HEK293 (cell line): ENCODE results near the gene KIAA1755.
A peak's percentile ranks its signal among the peaks of the same experiment; 100 is the strongest.

Experiments used
- CTCF ChIA-PET: fragments of 350-600 bp; formaldehyde crosslinking; extraction: SDS; loops from one replicate; lab custom pipeline; 2021; ENCODE audit warnings: antibody characterized with exemption; lab: Yijun Ruan, JAX
- POLR2A ChIA-PET: fragments of 300-600 bp; formaldehyde crosslinking; extraction: SDS; loops from one replicate; lab custom pipeline; 2020; ENCODE audit warnings: antibody characterized with exemption, inconsistent platforms; lab: Yijun Ruan, JAX
- H3K27ac ChIP-seq: fragments of 200-500 bp; sonication (Bioruptor generic); 2 replicates; pipeline ENCODE4 v1.5.1; 2014; ENCODE audit warnings: low read depth, low read length, control low read depth, inconsistent platforms; ENCODE audit errors: extremely low read depth
- H3K36me3 ChIP-seq, 2 experiments: fragments of 200-500 bp in 1 of 2; sonication (Bioruptor generic) in 1 of 2; 1 replicate in 1 of 2; 2 replicates in 1 of 2; pipeline ENCODE4 v1.5.1; 2014 to 2017; ENCODE audit warnings: inconsistent platforms in 2 of 2, low read length in 2 of 2; ENCODE audit not compliant: control insufficient read depth in 2 of 2, insufficient read depth in 1 of 2
- H3K4me1 ChIP-seq: fragments of 200-500 bp; sonication (Bioruptor generic); 2 replicates; pipeline ENCODE4 v1.5.1; 2014; ENCODE audit warnings: mild to moderate bottlenecking, low read length, inconsistent platforms; ENCODE audit not compliant: control insufficient read depth, insufficient read depth
- H3K4me3 ChIP-seq: 2 replicates; pipeline ENCODE4 v1.5.1; 2011; ENCODE audit warnings: low read depth, mild to moderate bottlenecking, control low read depth, low read length, moderate library complexity
- H3K9me3 ChIP-seq: fragments of 200-500 bp; sonication (Bioruptor generic); 2 replicates; pipeline ENCODE4 v1.5.1; 2014; ENCODE audit warnings: low read depth, low read length, inconsistent platforms; ENCODE audit not compliant: control insufficient read depth, insufficient read depth
- YY2 ChIP-seq: fragments of 450-650 bp; formaldehyde crosslinking; IDR thresholded peaks from 2 replicates; pipeline ENCODE4 v1.5.1; 2016; ENCODE audit warnings: missing biosample characterization, missing genetic modification characterization
- ZNF133 ChIP-seq: fragments of 450-650 bp; formaldehyde crosslinking; IDR thresholded peaks from 2 replicates; pipeline ENCODE4 v1.5.1; 2016; ENCODE audit warnings: missing biosample characterization, missing genetic modification characterization
- ZNF2 ChIP-seq: fragments of 450-650 bp; formaldehyde crosslinking; IDR thresholded peaks from 2 replicates; pipeline ENCODE4 v1.5.1; 2016; ENCODE audit warnings: missing biosample characterization, missing genetic modification characterization
- ZNF211 ChIP-seq: fragments of 450-650 bp; formaldehyde crosslinking; IDR thresholded peaks from 2 replicates; pipeline ENCODE4 v1.5.1; 2016; ENCODE audit warnings: low read depth, missing biosample characterization, missing genetic modification characterization
- ZNF24 ChIP-seq: fragments of 450-650 bp; formaldehyde crosslinking; IDR thresholded peaks from 2 replicates; pipeline ENCODE4 v1.5.1; 2016; ENCODE audit warnings: missing biosample characterization, missing genetic modification characterization
- ZNF324 ChIP-seq: fragments of 450-650 bp; formaldehyde crosslinking; IDR thresholded peaks from 2 replicates; pipeline ENCODE4 v1.5.1; 2016; ENCODE audit warnings: missing biosample characterization, missing genetic modification characterization
- ZNF48 ChIP-seq: fragments of 450-650 bp; formaldehyde crosslinking; IDR thresholded peaks from 2 replicates; pipeline ENCODE4 v1.5.1; 2016; ENCODE audit warnings: missing biosample characterization, missing genetic modification characterization
- ZNF600 ChIP-seq: fragments of 450-650 bp; formaldehyde crosslinking; IDR thresholded peaks from 2 replicates; pipeline ENCODE4 v1.5.1; 2016; ENCODE audit warnings: missing biosample characterization, missing genetic modification characterization
- ZNF621 ChIP-seq: fragments of 450-650 bp; formaldehyde crosslinking; IDR thresholded peaks from 2 replicates; pipeline ENCODE4 v1.5.1; 2017; ENCODE audit warnings: missing biosample characterization, missing genetic modification characterization
- ZNF654 ChIP-seq: fragments of 450-650 bp; formaldehyde crosslinking; IDR thresholded peaks from 2 replicates; pipeline ENCODE4 v1.5.1; 2016; ENCODE audit warnings: low read depth, missing biosample characterization, missing genetic modification characterization
- TF ChIP-seq, protein P1 (sequence below): fragments of 450-650 bp; formaldehyde crosslinking; conservative IDR thresholded peaks from 2 replicates; pipeline ENCODE4 v1.5.1; 2016; ENCODE audit warnings: low read depth, missing biosample characterization, missing genetic modification characterization
- TF ChIP-seq, protein P2 (sequence below): fragments of 450-650 bp; formaldehyde crosslinking; IDR thresholded peaks from 2 replicates; pipeline ENCODE4 v1.5.1; 2017; ENCODE audit warnings: missing biosample characterization, missing genetic modification characterization
- TF ChIP-seq, protein P3 (sequence below): fragments of 450-650 bp; formaldehyde crosslinking; IDR thresholded peaks from 2 replicates; pipeline ENCODE4 v1.5.1; 2016; ENCODE audit warnings: missing biosample characterization, missing genetic modification characterization, borderline replicate concordance
- TF ChIP-seq, protein P4 (sequence below): fragments of 450-650 bp; formaldehyde crosslinking; IDR thresholded peaks from 2 replicates; pipeline ENCODE4 v1.5.1; 2016; ENCODE audit warnings: missing biosample characterization, missing genetic modification characterization
- TF ChIP-seq, protein P5 (sequence below): fragments of 450-650 bp; formaldehyde crosslinking; IDR thresholded peaks from 2 replicates; pipeline ENCODE4 v1.5.1; 2016; ENCODE audit warnings: missing biosample characterization, missing genetic modification characterization, borderline replicate concordance
- TF ChIP-seq, protein P6 (sequence below): fragments of 450-650 bp; formaldehyde crosslinking; conservative IDR thresholded peaks from 2 replicates; pipeline ENCODE4 v1.5.1; 2016; ENCODE audit warnings: low read depth, missing biosample characterization, missing genetic modification characterization

The KIAA1755 gene

DNA sequence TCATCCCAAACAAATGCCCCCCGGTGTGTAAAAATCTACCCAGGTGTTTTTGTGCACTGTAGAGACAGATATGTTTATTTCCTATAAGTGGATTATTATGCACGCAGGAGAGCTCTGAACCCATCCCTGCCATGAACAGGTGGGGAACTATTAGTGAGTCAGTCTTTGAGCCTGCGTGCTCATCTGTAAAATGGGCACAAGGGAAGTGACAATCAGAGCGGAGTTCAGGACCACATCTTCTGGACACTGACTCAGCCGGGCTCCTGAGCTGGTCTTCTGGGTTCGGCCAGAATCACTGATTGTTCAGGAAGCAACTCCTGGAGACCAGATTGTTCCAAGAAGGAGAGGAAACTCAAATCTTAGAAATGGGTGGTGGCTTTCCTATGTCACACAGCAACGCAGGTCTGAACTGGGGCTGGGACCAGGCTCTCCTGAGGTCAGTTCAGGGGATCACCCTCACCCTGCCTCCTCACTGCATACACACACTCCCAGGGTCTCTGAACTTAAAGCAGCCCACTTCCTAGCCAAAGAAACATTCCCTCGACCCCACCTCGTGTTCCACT is 68.1 kb downstream of the KIAA1755 start (continued):
- TF ChIP-seq ZNF654 (tag by site-specific recombination) (no peak), ZNF211 (tag by site-specific recombination) (no peak), ZNF621 (no peak)
- TF ChIP-seq, protein P1, sequence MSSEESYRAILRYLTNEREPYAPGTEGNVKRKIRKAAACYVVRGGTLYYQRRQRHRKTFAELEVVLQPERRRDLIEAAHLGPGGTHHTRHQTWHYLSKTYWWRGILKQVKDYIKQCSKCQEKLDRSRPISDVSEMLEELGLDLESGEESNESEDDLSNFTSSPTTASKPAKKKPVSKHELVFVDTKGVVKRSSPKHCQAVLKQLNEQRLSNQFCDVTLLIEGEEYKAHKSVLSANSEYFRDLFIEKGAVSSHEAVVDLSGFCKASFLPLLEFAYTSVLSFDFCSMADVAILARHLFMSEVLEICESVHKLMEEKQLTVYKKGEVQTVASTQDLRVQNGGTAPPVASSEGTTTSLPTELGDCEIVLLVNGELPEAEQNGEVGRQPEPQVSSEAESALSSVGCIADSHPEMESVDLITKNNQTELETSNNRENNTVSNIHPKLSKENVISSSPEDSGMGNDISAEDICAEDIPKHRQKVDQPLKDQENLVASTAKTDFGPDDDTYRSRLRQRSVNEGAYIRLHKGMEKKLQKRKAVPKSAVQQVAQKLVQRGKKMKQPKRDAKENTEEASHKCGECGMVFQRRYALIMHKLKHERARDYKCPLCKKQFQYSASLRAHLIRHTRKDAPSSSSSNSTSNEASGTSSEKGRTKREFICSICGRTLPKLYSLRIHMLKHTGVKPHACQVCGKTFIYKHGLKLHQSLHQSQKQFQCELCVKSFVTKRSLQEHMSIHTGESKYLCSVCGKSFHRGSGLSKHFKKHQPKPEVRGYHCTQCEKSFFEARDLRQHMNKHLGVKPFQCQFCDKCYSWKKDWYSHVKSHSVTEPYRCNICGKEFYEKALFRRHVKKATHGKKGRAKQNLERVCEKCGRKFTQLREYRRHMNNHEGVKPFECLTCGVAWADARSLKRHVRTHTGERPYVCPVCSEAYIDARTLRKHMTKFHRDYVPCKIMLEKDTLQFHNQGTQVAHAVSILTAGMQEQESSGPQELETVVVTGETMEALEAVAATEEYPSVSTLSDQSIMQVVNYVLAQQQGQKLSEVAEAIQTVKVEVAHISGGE (tag by site-specific recombination) = no peak

DNA sequence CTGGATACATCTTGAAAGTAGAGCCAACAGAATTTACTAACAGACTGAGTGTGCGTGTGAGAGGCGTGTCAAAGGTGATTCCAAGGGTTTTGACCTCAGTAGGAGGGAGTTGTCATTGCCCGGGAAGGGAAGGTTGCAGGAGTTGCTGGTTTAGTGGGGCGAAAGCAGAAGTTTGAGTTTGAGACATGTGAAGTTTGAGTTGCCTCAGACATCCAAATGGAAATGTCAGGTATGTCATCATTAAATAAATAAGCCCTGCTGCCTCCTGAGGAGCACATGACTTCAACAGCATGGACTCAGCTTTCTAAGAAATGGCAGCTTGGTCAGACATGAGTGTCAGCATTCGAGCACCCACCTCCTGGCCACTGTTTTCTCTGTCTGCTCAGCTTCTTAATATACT is 68.9 kb downstream of the KIAA1755 start:
- Histone ChIP-seq H3K36me3 (no peaks in the 10 kb centered on the region), H3K27ac (no peak overlapping the region)
- CTCF ChIA-PET = interaction anchor here (1.3 kb wide), 2 partner anchors 9 to 32 kb away, joined by 3 to 9 read pairs; no protein-coding TSS in a partner anchor
- TF ChIP-seq ZNF324 (tag by site-specific recombination) = no peak
- TF ChIP-seq ZNF24 (tag by site-specific recombination) = no peak
- no peak for TF ChIP-seq ZNF133 (tag by site-specific recombination)
- TF ChIP-seq ZNF600 (tag by site-specific recombination) = peak; percentile 64
- peak; percentile 46; the same call in 1 of the 2 replicates for TF ChIP-seq YY2
- TF ChIP-seq, protein P2, sequence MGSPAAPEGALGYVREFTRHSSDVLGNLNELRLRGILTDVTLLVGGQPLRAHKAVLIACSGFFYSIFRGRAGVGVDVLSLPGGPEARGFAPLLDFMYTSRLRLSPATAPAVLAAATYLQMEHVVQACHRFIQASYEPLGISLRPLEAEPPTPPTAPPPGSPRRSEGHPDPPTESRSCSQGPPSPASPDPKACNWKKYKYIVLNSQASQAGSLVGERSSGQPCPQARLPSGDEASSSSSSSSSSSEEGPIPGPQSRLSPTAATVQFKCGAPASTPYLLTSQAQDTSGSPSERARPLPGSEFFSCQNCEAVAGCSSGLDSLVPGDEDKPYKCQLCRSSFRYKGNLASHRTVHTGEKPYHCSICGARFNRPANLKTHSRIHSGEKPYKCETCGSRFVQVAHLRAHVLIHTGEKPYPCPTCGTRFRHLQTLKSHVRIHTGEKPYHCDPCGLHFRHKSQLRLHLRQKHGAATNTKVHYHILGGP = peak; percentile 88
- TF ChIP-seq, protein P3, sequence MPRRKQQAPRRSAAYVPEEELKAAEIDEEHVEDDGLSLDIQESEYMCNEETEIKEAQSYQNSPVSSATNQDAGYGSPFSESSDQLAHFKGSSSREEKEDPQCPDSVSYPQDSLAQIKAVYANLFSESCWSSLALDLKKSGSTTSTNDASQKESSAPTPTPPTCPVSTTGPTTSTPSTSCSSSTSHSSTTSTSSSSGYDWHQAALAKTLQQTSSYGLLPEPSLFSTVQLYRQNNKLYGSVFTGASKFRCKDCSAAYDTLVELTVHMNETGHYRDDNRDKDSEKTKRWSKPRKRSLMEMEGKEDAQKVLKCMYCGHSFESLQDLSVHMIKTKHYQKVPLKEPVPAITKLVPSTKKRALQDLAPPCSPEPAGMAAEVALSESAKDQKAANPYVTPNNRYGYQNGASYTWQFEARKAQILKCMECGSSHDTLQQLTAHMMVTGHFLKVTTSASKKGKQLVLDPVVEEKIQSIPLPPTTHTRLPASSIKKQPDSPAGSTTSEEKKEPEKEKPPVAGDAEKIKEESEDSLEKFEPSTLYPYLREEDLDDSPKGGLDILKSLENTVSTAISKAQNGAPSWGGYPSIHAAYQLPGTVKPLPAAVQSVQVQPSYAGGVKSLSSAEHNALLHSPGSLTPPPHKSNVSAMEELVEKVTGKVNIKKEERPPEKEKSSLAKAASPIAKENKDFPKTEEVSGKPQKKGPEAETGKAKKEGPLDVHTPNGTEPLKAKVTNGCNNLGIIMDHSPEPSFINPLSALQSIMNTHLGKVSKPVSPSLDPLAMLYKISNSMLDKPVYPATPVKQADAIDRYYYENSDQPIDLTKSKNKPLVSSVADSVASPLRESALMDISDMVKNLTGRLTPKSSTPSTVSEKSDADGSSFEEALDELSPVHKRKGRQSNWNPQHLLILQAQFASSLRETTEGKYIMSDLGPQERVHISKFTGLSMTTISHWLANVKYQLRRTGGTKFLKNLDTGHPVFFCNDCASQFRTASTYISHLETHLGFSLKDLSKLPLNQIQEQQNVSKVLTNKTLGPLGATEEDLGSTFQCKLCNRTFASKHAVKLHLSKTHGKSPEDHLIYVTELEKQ (tag by site-specific recombination) = no peak
- TF ChIP-seq, all 188 proteins: peak for 3
- POLR2A ChIA-PET = no interaction called here
- Histone ChIP-seq H3K4me1 (no peaks in the 10 kb centered on the region), H3K9me3 (no peaks in the 10 kb centered on the region), H3K4me3 (no peak overlapping the region)

DNA sequence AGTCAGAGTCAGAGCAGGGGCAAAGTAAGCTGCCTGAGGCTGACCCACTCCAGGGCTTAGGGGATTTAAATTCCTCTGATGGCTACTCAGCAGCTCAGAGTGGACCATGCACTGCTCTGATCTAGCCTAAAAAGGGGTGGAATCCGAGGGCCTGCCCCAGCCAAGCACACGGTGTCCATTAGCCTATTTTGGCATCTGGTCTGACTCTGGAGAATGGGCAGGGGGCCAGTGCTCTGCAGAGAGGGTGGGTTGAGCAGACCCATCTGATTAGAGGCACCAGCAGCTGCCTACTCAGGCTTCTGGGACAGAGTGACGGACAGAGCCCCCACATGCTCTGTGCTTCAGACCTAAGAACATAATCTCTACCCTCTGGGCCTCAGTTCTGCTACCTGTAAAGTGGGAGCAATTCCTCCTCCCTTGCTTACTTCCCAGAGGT is 69.6 kb downstream of the KIAA1755 start:
- Histone ChIP-seq H3K9me3 (no peaks in the 10 kb centered on the region), H3K27ac (no peak overlapping the region), H3K4me3 (no peak overlapping the region), H3K36me3 (no peaks in the 10 kb centered on the region), H3K4me1 (no peaks in the 10 kb centered on the region)
- ChIA-PET CTCF (interaction anchor here (0.6 to 1.6 kb wide), 5 partner anchors 26 to 150 kb away, joined by 3 to 7 read pairs (median 3); partner anchors contain the start of gene TGM2), POLR2A (no interaction called here)
- TF ChIP-seq, protein P4, sequence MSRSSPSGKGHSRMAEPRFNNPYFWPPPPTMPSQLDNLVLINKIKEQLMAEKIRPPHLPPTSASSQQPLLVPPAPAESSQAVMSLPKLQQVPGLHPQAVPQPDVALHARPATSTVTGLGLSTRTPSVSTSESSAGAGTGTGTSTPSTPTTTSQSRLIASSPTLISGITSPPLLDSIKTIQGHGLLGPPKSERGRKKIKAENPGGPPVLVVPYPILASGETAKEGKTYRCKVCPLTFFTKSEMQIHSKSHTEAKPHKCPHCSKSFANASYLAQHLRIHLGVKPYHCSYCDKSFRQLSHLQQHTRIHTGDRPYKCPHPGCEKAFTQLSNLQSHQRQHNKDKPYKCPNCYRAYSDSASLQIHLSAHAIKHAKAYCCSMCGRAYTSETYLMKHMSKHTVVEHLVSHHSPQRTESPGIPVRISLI (tag by site-specific recombination) = no peak
- TF ChIP-seq, protein P5, sequence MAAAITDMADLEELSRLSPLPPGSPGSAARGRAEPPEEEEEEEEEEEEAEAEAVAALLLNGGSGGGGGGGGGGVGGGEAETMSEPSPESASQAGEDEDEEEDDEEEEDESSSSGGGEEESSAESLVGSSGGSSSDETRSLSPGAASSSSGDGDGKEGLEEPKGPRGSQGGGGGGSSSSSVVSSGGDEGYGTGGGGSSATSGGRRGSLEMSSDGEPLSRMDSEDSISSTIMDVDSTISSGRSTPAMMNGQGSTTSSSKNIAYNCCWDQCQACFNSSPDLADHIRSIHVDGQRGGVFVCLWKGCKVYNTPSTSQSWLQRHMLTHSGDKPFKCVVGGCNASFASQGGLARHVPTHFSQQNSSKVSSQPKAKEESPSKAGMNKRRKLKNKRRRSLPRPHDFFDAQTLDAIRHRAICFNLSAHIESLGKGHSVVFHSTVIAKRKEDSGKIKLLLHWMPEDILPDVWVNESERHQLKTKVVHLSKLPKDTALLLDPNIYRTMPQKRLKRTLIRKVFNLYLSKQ (tag by site-specific recombination) = no peak
- no peak for TF ChIP-seq ZNF2
- TF ChIP-seq, protein P6, sequence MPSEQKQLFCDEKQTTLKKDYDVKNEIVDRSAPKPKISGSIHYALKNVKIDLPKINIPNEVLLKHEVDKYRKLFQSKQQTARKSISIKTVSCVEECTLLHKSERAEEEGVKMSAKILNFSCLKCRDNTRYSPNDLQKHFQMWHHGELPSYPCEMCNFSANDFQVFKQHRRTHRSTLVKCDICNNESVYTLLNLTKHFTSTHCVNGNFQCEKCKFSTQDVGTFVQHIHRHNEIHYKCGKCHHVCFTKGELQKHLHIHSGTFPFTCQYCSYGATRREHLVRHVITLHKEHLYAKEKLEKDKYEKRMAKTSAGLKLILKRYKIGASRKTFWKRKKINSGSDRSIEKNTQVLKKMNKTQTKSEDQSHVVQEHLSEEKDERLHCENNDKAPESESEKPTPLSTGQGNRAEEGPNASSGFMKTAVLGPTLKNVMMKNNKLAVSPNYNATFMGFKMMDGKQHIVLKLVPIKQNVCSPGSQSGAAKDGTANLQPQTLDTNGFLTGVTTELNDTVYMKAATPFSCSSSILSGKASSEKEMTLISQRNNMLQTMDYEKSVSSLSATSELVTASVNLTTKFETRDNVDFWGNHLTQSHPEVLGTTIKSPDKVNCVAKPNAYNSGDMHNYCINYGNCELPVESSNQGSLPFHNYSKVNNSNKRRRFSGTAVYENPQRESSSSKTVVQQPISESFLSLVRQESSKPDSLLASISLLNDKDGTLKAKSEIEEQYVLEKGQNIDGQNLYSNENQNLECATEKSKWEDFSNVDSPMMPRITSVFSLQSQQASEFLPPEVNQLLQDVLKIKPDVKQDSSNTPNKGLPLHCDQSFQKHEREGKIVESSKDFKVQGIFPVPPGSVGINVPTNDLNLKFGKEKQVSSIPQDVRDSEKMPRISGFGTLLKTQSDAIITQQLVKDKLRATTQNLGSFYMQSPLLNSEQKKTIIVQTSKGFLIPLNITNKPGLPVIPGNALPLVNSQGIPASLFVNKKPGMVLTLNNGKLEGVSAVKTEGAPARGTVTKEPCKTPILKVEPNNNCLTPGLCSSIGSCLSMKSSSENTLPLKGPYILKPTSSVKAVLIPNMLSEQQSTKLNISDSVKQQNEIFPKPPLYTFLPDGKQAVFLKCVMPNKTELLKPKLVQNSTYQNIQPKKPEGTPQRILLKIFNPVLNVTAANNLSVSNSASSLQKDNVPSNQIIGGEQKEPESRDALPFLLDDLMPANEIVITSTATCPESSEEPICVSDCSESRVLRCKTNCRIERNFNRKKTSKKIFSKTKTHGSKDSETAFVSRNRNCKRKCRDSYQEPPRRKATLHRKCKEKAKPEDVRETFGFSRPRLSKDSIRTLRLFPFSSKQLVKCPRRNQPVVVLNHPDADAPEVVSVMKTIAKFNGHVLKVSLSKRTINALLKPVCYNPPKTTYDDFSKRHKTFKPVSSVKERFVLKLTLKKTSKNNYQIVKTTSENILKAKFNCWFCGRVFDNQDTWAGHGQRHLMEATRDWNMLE (tag by site-specific recombination) = no peak
- no peak for TF ChIP-seq ZNF48
